WTC11 (cell line): ENCODE results near the gene NEK11.

ENCODE experiments used
- CTCF ChIP-seq: fragments of 200-600 bp; IDR thresholded peaks from 2 replicates; pipeline ENCODE4 v1.8.0; 2022; ENCODE audit warnings: antibody characterized with exemption
- ELF4 ChIP-seq: sonication (generic); formaldehyde crosslinking; IDR thresholded peaks from 2 replicates; pipeline ENCODE4 v1.8.1; 2022; ENCODE audit warnings: low read depth, mild to moderate bottlenecking, moderate library complexity, missing genetic modification reagents
- ERG ChIP-seq: fragments of 250-450 bp; sonication (Bioruptor Pico); IDR thresholded peaks from 2 replicates; pipeline ENCODE4 v1.8.0; 2021; ENCODE audit warnings: mild to moderate bottlenecking
- NFE2L1 ChIP-seq: sonication (generic); formaldehyde crosslinking; IDR thresholded peaks from 2 replicates; pipeline ENCODE4 v1.8.1; 2023; ENCODE audit warnings: missing genetic modification reagents
- NR3C1 ChIP-seq: sonication (generic); formaldehyde crosslinking; conservative IDR thresholded peaks from 2 replicates; pipeline ENCODE4 v1.8.1; 2023; ENCODE audit warnings: low read depth, mild to moderate bottlenecking, missing genetic modification reagents

- TF ChIP-seq CTCF: no peak
- no peak for TF ChIP-seq ELF4
- no peak for TF ChIP-seq ERG (CRISPR knock-in tag)
- no peak for TF ChIP-seq NFE2L1 (CRISPR knock-in tag)
- no peak for TF ChIP-seq NR3C1 (CRISPR knock-in tag)
Measured at GRCh38 chr3:131341761-131342160, 315.1 kb downstream of the NEK11 start.
